K562 (cell line): ENCODE data around the gene OTUB2. TPM values are rescaled to one million over a fixed set of nuclear protein-coding genes. Genes with fewer than 3 reads are reported as not detected.

ENCODE experiments used
- ATAC-seq: fragments of 200-7000 bp; cut with Tn5 transposase; 3 replicates; pipeline ENCODE4 v1.9.1; 2020; ENCODE audit warnings: moderate library complexity
- BruUV-seq: library from RNA; stranded (reverse); fragments of 400-500 nt; replicated peaks from 2 replicates; lab custom pipeline; 2021; lab: Mats Ljungman, UMichigan
- CTCF ChIA-PET: fragments of 300-600 bp; formaldehyde crosslinking; extraction: SDS; loops from one replicate; lab custom pipeline; 2021; ENCODE audit warnings: low intra/inter-chr PET ratio; lab: Yijun Ruan, JAX
- POLR2A ChIA-PET: fragments of 300-600, 350-650 bp; sonication (Branson Sonifier 250); formaldehyde crosslinking; extraction: SDS; loops from one replicate; lab custom pipeline; 2021; ENCODE audit warnings: antibody characterized with exemption, inconsistent platforms; lab: Yijun Ruan, JAX
- DNase-seq, 4 experiments: peaks; one replicate each; pipeline versions ENCODE4 v3.0.0 to v3.0.0-alpha.2; 2011 to 2018; ENCODE audit warnings: low spot score in 3 of 4, mixed read lengths in 3 of 4; ENCODE audit errors: extremely low read depth in 1 of 4
- FAIRE-seq: peaks from 2 replicates; lab custom pipeline; 2011; peaks lifted over from hg19 to GRCh38; lab: Jason Lieb, UNC
- H2AFZ ChIP-seq: 2 replicates; pipeline ENCODE4 v1.6.0; 2011; ENCODE audit warnings: low read depth, low read length, control low read depth, inconsistent platforms
- H3K27ac ChIP-seq: fragments of 200-600 bp; 3 replicates; pipeline ENCODE4 v1.8.0; 2011; ENCODE audit warnings: low read depth, mild to moderate bottlenecking, control low read depth, inconsistent platforms, low read length, moderate library complexity, mixed read lengths; ENCODE audit errors: extremely low read depth
- H3K27me3 ChIP-seq, 2 experiments: fragments of 300-600 bp in 1 of 2; 2 replicates in 1 of 2; 3 replicates in 1 of 2; pipeline versions ENCODE4 v1.6.0 to v1.8.0; 2011; ENCODE audit warnings: inconsistent platforms in 2 of 2, low read length in 2 of 2, mild to moderate bottlenecking in 1 of 2, mixed read lengths in 1 of 2, moderate library complexity in 1 of 2; ENCODE audit not compliant: control insufficient read depth in 2 of 2, insufficient read depth in 2 of 2
- H3K36me3 ChIP-seq: fragments of 300-600 bp; 3 replicates; pipeline ENCODE4 v1.8.0; 2011; ENCODE audit warnings: mild to moderate bottlenecking, low read length, inconsistent platforms; ENCODE audit not compliant: control insufficient read depth, insufficient read depth
- H3K4me1 ChIP-seq, 2 experiments: fragments of 200-600 bp in 1 of 2; replicated peaks in 1 of 2; 2 replicates in 1 of 2; 3 replicates in 1 of 2; pipeline versions ENCODE4 v1.5.1 to v1.8.0; 2011; ENCODE audit warnings: inconsistent platforms in 2 of 2, low read length in 2 of 2, mild to moderate bottlenecking in 1 of 2, mixed read lengths in 1 of 2, moderate library complexity in 1 of 2; ENCODE audit not compliant: control insufficient read depth in 2 of 2, insufficient read depth in 2 of 2
- H3K4me2 ChIP-seq: 2 replicates; pipeline ENCODE4 v1.6.1; 2011; ENCODE audit warnings: low read length, control low read depth, inconsistent platforms, mixed read lengths; ENCODE audit not compliant: insufficient read depth
- H3K4me3 ChIP-seq: fragments of 200-600 bp; sonication (generic), shearing (Covaris generic); 2 replicates; pipeline ENCODE4 v1.5.1; 2016; ENCODE audit warnings: control low read depth, inconsistent platforms
- H3K79me2 ChIP-seq: fragments of 200-600 bp; 3 replicates; pipeline ENCODE4 v1.8.0; 2011; ENCODE audit warnings: low read length, inconsistent platforms; ENCODE audit not compliant: control insufficient read depth, insufficient read depth
- H3K9ac ChIP-seq, 2 experiments: 2 replicates each; pipeline versions ENCODE4 v1.6.0 to v1.6.1; 2011; ENCODE audit warnings: low read depth in 2 of 2, low read length in 2 of 2, control low read depth in 1 of 2, inconsistent platforms in 1 of 2, mild to moderate bottlenecking in 1 of 2, mixed read lengths in 1 of 2; ENCODE audit not compliant: insufficient read depth in 1 of 2
- H3K9me1 ChIP-seq: one replicate; pipeline ENCODE4 v1.6.0; 2011; ENCODE audit warnings: inconsistent platforms, mild to moderate bottlenecking, low read length, moderate library complexity; ENCODE audit not compliant: control insufficient read depth, insufficient read depth
- H3K9me3 ChIP-seq: replicated peaks from 2 replicates; pipeline ENCODE4 v1.5.1; 2011; ENCODE audit warnings: low read depth, low read length, inconsistent platforms; ENCODE audit not compliant: control insufficient read depth, insufficient read depth
- H4K20me1 ChIP-seq: replicated peaks from 2 replicates; pipeline ENCODE4 v1.6.1; 2011; ENCODE audit warnings: low read length, inconsistent platforms, mixed read lengths; ENCODE audit not compliant: control insufficient read depth, insufficient read depth
- CHD7 ChIP-seq: fragments of 200-600 bp; sonication (generic); IDR thresholded peaks from one replicate; pipeline ENCODE4 v1.6.1; 2012; ENCODE audit warnings: mild to moderate bottlenecking, low read depth, low read length, inconsistent platforms
- HINFP ChIP-seq: fragments of 450-650 bp; conservative IDR thresholded peaks from 2 replicates; pipeline ENCODE4 v1.6.1; 2016; ENCODE audit warnings: missing genetic modification characterization, low read depth, mild to moderate bottlenecking, control low read depth, missing compliant biosample characterization
- PHB2 ChIP-seq: fragments of 450-650 bp; IDR thresholded peaks from 2 replicates; pipeline ENCODE4 v1.6.1; 2017; ENCODE audit warnings: low read depth
- POLR2G ChIP-seq: fragments of 200-400 bp; formaldehyde crosslinking; IDR thresholded peaks from 2 replicates; pipeline ENCODE4 v1.6.1; 2017; ENCODE audit warnings: low read depth, mild to moderate bottlenecking, antibody characterized with exemption, low read length, moderate library complexity
- PYGO2 ChIP-seq: fragments of 450-650 bp; IDR thresholded peaks from 2 replicates; pipeline ENCODE4 v1.6.1; 2016; ENCODE audit warnings: mild to moderate bottlenecking, missing genetic modification characterization, moderate library complexity, missing compliant biosample characterization
- ZNF347 ChIP-seq: fragments of 450-650 bp; formaldehyde crosslinking; IDR thresholded peaks from 2 replicates; pipeline ENCODE4 v1.4.0; 2020; ENCODE audit warnings: low read depth, mild to moderate bottlenecking, moderate library complexity
- WGBS: fragments of 100-300 bp; shearing (Covaris generic); methylation state at CpG from one replicate; pipeline ENCODE4 v1.1.6; 2016; ENCODE audit warnings: low coverage, mixed read lengths; ENCODE audit not compliant: insufficient coverage; ENCODE audit errors: missing lambda C conversion rate; 5-methylcytosine and 5-hydroxymethylcytosine counted together
- in situ Hi-C: fragments of 300-500 bp; cut with MboI; formaldehyde crosslinking; loops from 4 replicates; pipeline ENCODE4 v1.15.0; 2018; ENCODE audit warnings: inconsistent platforms, mixed read lengths
- intact Hi-C: fragments of 100-400 bp; cut with micrococcal nuclease; formaldehyde crosslinking; loops from 2 replicates; pipeline ENCODE4 v1.14.2; 2022
- polyA plus RNA-seq, 8 experiments: library from polyadenylated mRNA; depleted of rRNA in 4 of 8; stranded (reverse) in 5 of 8; unstranded in 3 of 8; fragments of >200 nt; fragmentation: Nextera tagmentation in 2 of 8; fragmentation: Illumina TruSeq in 1 of 8; extraction: Ambion mirVana in 2 of 8; extraction: Trizol in 1 of 8; gene quantifications; 2 replicates each; pipeline versions ENCODE4 v1.2.1 to v1.2.3, GENCODE V29; 2011 to 2014; ENCODE audit warnings: inconsistent platforms in 1 of 8, missing spikeins in 1 of 8
- total RNA-seq, 7 experiments: library from RNA; depleted of rRNA in 6 of 7; stranded (reverse); fragments of >200 nt in 6 of 7; fragmentation: Illumina TruSeq in 2 of 7; extraction: Trizol in 2 of 7; gene quantifications; 2 replicates each; pipeline versions ENCODE4 v1.2.1 to v1.2.3, GENCODE V29; 2011 to 2021; ENCODE audit warnings: low replicate concordance in 1 of 7
- TF ChIP-seq, protein P1 (sequence below): sonication (generic); formaldehyde crosslinking; IDR thresholded peaks from 2 replicates; pipeline ENCODE4 v1.8.1; 2023; ENCODE audit warnings: mild to moderate bottlenecking, missing genetic modification reagents

The OTUB2 gene
- total and polyA plus RNA-seq, 9 of the 15 experiments (the other 6 are each of a cell fraction or from before 2014, with no cell fraction given): 0.01 to 0.31 (median 0.11) TPM

- CTCF ChIA-PET: no interaction called here
- TF ChIP-seq HINFP (tag) (no peak), PYGO2 (no peak), CHD7 (no peak), PHB2 (no peak), POLR2G (no peak), ZNF347 (CRISPR knock-in tag) (no peak)
- TF ChIP-seq, protein P1, sequence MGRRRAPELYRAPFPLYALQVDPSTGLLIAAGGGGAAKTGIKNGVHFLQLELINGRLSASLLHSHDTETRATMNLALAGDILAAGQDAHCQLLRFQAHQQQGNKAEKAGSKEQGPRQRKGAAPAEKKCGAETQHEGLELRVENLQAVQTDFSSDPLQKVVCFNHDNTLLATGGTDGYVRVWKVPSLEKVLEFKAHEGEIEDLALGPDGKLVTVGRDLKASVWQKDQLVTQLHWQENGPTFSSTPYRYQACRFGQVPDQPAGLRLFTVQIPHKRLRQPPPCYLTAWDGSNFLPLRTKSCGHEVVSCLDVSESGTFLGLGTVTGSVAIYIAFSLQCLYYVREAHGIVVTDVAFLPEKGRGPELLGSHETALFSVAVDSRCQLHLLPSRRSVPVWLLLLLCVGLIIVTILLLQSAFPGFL (CRISPR knock-in tag): no peak
Measured at GRCh38 chr14:94031161-94031882, 5.2 kb downstream of the OTUB2 start.

More at GRCh38 chr14:94031161-94031882, 5.2 kb downstream of the OTUB2 start:
- Histone ChIP-seq H3K79me2 (no peaks in the 10 kb centered on the region), H3K4me1 (peaks cover 0 to 7% of the 10 kb centered on the region in 2 experiments; a peak in 1 of 5 replicates), H3K4me3 (no peak overlapping the region), H3K9ac (no peak overlapping the region), H4K20me1 (peaks cover 6% of the 10 kb centered on the region; the same call in 1 of the 2 replicates), H3K27me3 (peaks cover 0 to 13% of the 10 kb centered on the region in 2 experiments; a peak in 1 of 5 replicates), H3K9me3 (no peaks in the 10 kb centered on the region), H3K27ac (no peak overlapping the region), H3K36me3 (no peaks in the 10 kb centered on the region), H3K9me1 (no peaks in the 10 kb centered on the region), H3K4me2 (no peak overlapping the region), H2AFZ (no peak overlapping the region)
- in situ Hi-C loops: no loop called here
- WGBS: 5% methylated on average over 4 of the region's 8 CpGs
- POLR2A ChIA-PET: no interaction called here
- ATAC-seq: no peak
- FAIRE-seq: no peak
- intact Hi-C loops: no loop called here
- DNase-seq: no peak
- BruUV-seq: no TSS peak
